Esophagus squamous epithelium (tissue), 5 donors: Measurements from ENCODE around the gene MATK. TPM values are rescaled to one million over a fixed set of nuclear protein-coding genes. Genes with fewer than 3 reads are reported as not detected.

ENCODE experiments used
- DNase-seq: peaks from one replicate; lab custom pipeline; 2025; lab: John Stamatoyannopoulos, UW
- H3K27ac ChIP-seq, 4 donors: fragments of 200-600 bp; sonication (generic); one replicate each; pipeline ENCODE4 v1.5.1; 2016 to 2019; ENCODE audit warnings: mild to moderate bottlenecking in 1 of 4
- H3K27me3 ChIP-seq, 4 donors: fragments of 200-600 bp; sonication (generic); 1 replicate in 3 of 4; 2 replicates in 1 of 4; pipeline versions ENCODE4 v1.5.1 to v1.6.0; 2017 to 2021; ENCODE audit warnings: antibody characterized with exemption in 1 of 4
- H3K36me3 ChIP-seq, 3 donors: fragments of 200-600 bp; sonication (generic); one replicate each; pipeline ENCODE4 v1.5.1; 2016 to 2019
- H3K4me1 ChIP-seq, 3 donors: fragments of 200-600 bp; sonication (generic); one replicate each; pipeline ENCODE4 v1.5.1; 2017 to 2019
- H3K4me3 ChIP-seq, 4 donors: fragments of 200-600 bp; sonication (generic); 1 replicate in 3 of 4; 2 replicates in 1 of 4; pipeline ENCODE4 v1.5.1; 2016 to 2019; ENCODE audit warnings: mild to moderate bottlenecking in 2 of 4, moderate library complexity in 1 of 4
- H3K9me3 ChIP-seq, 3 donors: fragments of 200-600 bp; sonication (generic); one replicate each; pipeline ENCODE4 v1.5.1; 2016 to 2019
- POLR2A ChIP-seq, 4 donors: fragments of 450-650 bp; IDR thresholded peaks; one replicate each; pipeline ENCODE4 v1.6.1; 2017; ENCODE audit warnings: antibody characterized with exemption in 4 of 4, mild to moderate bottlenecking in 4 of 4, moderate library complexity in 3 of 4
- WGBS, 2 donors: methylation state at CpG; one replicate each; pipeline ENCODE4 v1.1.5; 2018; 5-methylcytosine and 5-hydroxymethylcytosine counted together
- intact Hi-C: fragments of 100-400 bp; cut with DNase I; formaldehyde crosslinking; loops from one replicate; pipeline ENCODE4 v1.15.0; 2022
- total RNA-seq, 4 donors: library from RNA; depleted of rRNA; stranded (reverse); fragments of >200 nt; gene quantifications; one replicate each; pipeline ENCODE4 v1.1.0, GENCODE V29; 2016
- TF ChIP-seq, protein P1 (sequence below), 6 experiments: fragments of 450-650 bp in 4 of 6; fragments of 200-600 bp in 2 of 6; sonication (generic) in 2 of 6; IDR thresholded peaks; one replicate each; pipeline ENCODE4 v1.5.1; 2016 to 2019; ENCODE audit warnings: antibody characterized with exemption in 6 of 6, mild to moderate bottlenecking in 4 of 6, moderate library complexity in 4 of 6
- donor health status: DM: yes; HTN: yes; CAD: no.

Gene MATK
- total RNA-seq, 4 donors from 2014 or later = 1.1 to 4.4 (median 2.1) TPM; not detected in 1

GRCh38 chr19:3803986-3804385 lies 17.8 kb upstream of the MATK start:
- TF ChIP-seq POLR2A (IDR thresholded peaks at IDR 0.05) = no peak
- TF ChIP-seq, protein P1, sequence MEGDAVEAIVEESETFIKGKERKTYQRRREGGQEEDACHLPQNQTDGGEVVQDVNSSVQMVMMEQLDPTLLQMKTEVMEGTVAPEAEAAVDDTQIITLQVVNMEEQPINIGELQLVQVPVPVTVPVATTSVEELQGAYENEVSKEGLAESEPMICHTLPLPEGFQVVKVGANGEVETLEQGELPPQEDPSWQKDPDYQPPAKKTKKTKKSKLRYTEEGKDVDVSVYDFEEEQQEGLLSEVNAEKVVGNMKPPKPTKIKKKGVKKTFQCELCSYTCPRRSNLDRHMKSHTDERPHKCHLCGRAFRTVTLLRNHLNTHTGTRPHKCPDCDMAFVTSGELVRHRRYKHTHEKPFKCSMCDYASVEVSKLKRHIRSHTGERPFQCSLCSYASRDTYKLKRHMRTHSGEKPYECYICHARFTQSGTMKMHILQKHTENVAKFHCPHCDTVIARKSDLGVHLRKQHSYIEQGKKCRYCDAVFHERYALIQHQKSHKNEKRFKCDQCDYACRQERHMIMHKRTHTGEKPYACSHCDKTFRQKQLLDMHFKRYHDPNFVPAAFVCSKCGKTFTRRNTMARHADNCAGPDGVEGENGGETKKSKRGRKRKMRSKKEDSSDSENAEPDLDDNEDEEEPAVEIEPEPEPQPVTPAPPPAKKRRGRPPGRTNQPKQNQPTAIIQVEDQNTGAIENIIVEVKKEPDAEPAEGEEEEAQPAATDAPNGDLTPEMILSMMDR (IDR thresholded peaks at IDR 0.05) = no peak
- WGBS, 2 donors = 58 to 71% methylated on average over 4 of the region's 10 CpGs
- no peak for DNase-seq
- Histone ChIP-seq H3K27me3 (peaks cover 0 to 53% (median 0%) of the 10 kb centered on the region in 4 donors), H3K4me1 (peaks cover 10 to 20% (median 12%) of the 10 kb centered on the region in 3 donors), H3K9me3 (no peaks in the 10 kb centered on the region), H3K4me3 (no peak overlapping the region), H3K36me3 (no peaks in the 10 kb centered on the region), H3K27ac (no peak overlapping the region)
- intact Hi-C loops = no loop called here

DNA sequence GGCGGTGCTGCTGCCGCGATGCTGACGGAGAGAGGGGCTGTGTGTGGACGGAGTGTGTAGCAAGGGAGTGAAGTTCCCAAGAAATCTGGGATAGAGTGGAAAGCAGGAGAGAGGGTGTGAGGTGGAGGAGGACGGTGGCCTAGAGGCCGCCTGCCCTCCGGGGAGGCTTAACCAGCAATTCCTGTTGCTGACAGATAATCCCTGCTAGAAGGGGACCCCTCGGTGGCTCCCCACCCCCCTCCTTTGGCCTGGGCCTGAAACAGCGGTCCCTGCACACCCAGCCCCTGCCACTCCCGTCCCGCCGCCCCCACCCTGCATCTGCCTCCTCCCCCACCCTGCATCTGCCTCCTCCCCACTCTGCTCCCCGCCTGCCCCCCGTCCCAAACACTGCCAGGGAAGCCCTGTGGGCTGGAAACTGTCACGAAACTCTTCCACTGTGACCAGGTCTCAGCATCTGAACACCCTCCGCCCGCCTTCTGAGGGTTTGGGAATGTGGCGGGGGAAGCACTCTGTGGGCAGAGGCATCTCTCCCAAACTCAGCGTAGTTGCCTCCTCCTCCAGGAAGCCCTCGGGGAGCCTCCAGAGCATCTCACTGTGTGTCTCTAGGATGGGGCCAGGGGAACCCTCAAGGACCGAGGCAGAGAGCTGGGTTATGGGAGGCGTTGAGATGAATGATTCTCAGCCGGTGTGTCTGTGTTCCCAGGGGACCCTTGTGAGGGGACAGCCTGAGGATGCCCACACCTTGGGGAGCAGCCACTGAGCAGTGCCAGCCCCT lies 17.1 kb upstream of the MATK start:
- 77 to 85% methylated on average over 11 to 13 of the region's 24 CpGs for WGBS, 2 donors
- intact Hi-C loops = no loop called here
- Histone ChIP-seq H3K4me1 (peaks cover 10 to 16% (median 12%) of the 10 kb centered on the region in 3 donors), H3K27ac (no peak overlapping the region), H3K36me3 (no peaks in the 10 kb centered on the region), H3K9me3 (no peaks in the 10 kb centered on the region), H3K27me3 (peaks cover 0 to 60% (median 0%) of the 10 kb centered on the region in 4 donors), H3K4me3 (no peak overlapping the region)
- no peak for DNase-seq
- no peak for TF ChIP-seq POLR2A (IDR thresholded peaks at IDR 0.05)
- TF ChIP-seq, protein P1 (IDR thresholded peaks at IDR 0.05) = no peak

- Histone ChIP-seq H3K27ac (no peak overlapping the region), H3K36me3 (no peaks in the 10 kb centered on the region), H3K27me3 (peaks cover 0 to 75% (median 0%) of the 10 kb centered on the region in 4 donors), H3K4me3 (peak overlapping the region in 2 of 4 donors; percentile 18 to 53), H3K9me3 (no peaks in the 10 kb centered on the region), H3K4me1 (peaks cover 10 to 15% (median 12%) of the 10 kb centered on the region in 3 donors)
- TF ChIP-seq, protein P1 (IDR thresholded peaks at IDR 0.05) = peak in 1 of 6 experiments; percentile 13
- no peak for TF ChIP-seq POLR2A (IDR thresholded peaks at IDR 0.05)
- intact Hi-C loops = no loop called here
- 7% methylated on average over 3 of the region's 46 CpGs; no CpG with 5 or more reads in 1 of the 2 donors for WGBS, 2 donors
- no peak for DNase-seq
Measured at GRCh38 chr19:3801412-3802096, 15.4 kb upstream of the MATK start.

DNA sequence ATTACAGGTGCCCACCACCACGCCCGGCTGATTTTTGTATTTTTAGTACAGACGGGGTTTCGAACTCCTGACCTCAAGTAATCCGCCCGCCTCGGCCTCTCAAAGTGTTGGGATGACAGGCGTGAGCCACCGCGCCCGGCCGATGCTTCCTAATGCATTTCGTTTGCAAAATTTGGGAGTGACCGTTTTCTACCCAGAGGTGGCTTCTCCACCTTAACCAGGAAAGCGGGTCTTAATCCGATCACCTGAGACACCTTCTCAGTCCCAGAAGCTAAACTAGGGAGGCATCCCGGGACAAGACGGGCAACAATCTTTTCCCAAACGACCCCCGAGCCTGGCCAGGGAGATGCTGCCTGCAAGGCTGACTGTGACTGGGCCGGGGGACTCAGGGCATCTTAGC lies 14.8 kb upstream of the MATK start:
- no peaks in the 10 kb centered on the region for H3K36me3 ChIP-seq
- peaks cover 10 to 15% (median 12%) of the 10 kb centered on the region in 3 donors for H3K4me1 ChIP-seq
- TF ChIP-seq, protein P1 (IDR thresholded peaks at IDR 0.05) = no peak
- no peak for TF ChIP-seq POLR2A (IDR thresholded peaks at IDR 0.05)
- peaks cover 0 to 77% (median 0%) of the 10 kb centered on the region in 4 donors for H3K27me3 ChIP-seq
- intact Hi-C loops = no loop called here
- no peak for DNase-seq
- H3K27ac ChIP-seq = no peak overlapping the region
- no peaks in the 10 kb centered on the region for H3K9me3 ChIP-seq
- peak overlapping the region in 2 of 4 donors; percentile 18 to 53 for H3K4me3 ChIP-seq
- WGBS, 2 donors = 37 to 51% methylated on average over 4 to 5 of the region's 21 CpGs

DNA sequence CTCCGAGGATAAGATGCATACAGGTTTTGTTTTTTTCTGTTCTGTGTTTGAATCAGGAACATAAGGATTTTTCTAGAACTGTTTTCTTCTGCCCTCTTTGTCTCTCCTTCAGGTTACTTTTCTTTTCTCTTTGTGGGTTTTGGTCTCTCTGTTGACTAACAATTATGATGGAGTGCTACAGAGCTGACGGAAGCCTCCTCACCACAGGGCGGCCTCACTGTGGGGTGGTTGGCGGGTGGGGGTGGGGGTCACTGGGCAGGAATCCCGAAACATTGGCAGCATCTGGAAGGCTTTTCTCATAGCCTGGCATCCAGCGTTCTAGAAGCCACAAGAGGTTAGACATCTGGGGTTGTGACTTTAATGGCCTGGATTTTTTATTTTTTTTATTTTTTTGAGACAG lies 12.0 kb upstream of the MATK start:
- Histone ChIP-seq H3K27ac (no peak overlapping the region), H3K27me3 (peaks cover 0 to 64% (median 0%) of the 10 kb centered on the region in 4 donors), H3K36me3 (no peaks in the 10 kb centered on the region), H3K9me3 (no peaks in the 10 kb centered on the region), H3K4me1 (peaks cover 10 to 15% (median 12%) of the 10 kb centered on the region in 3 donors), H3K4me3 (no peak overlapping the region)
- intact Hi-C loops = no loop called here
- WGBS, 2 donors = 49 to 65% methylated on average over 3 to 5 of the region's 6 CpGs
- TF ChIP-seq, protein P1 (IDR thresholded peaks at IDR 0.05) = no peak
- TF ChIP-seq POLR2A (IDR thresholded peaks at IDR 0.05) = no peak
- no peak for DNase-seq
